GM23338 (cell line): ENCODE data around the gene ROBO1. TPM values are rescaled to one million over a fixed set of nuclear protein-coding genes. Genes with fewer than 3 reads are reported as not detected.

Source experiments
- ATAC-seq: fragments of 200-7000 bp; cut with Tn5 transposase; 3 replicates; pipeline ENCODE4 v1.9.1; 2020
- DNase-seq: peaks from one replicate; pipeline ENCODE4 v3.0.0-alpha.2; 2015; ENCODE audit warnings: low spot score
- H2AFZ ChIP-seq: fragments of 200-600 bp; sonication (generic); 2 replicates; pipeline ENCODE4 v1.8.0; 2016; ENCODE audit warnings: antibody characterized with exemption, mild to moderate bottlenecking, moderate library complexity
- H3F3A ChIP-seq: fragments of 200-600 bp; sonication (generic); replicated peaks from 2 replicates; pipeline ENCODE4 v1.8.0; 2017; ENCODE audit warnings: antibody characterized with exemption, mixed run types, low read depth
- H3K27ac ChIP-seq: fragments of 200-600 bp; sonication (generic); 2 replicates; pipeline ENCODE4 v1.6.1; 2016; ENCODE audit warnings: low read depth
- H3K27me3 ChIP-seq: fragments of 200-600 bp; sonication (generic); 2 replicates; pipeline ENCODE4 v1.8.0; 2016; ENCODE audit warnings: mild to moderate bottlenecking, mixed run types, moderate library complexity; ENCODE audit not compliant: insufficient read depth
- H3K36me3 ChIP-seq: fragments of 200-600 bp; sonication (generic); 2 replicates; pipeline ENCODE4 v1.8.0; 2016; ENCODE audit warnings: mild to moderate bottlenecking; ENCODE audit not compliant: insufficient read depth
- H3K4me1 ChIP-seq: fragments of 200-600 bp; sonication (generic); 2 replicates; pipeline ENCODE4 v1.8.0; 2016; ENCODE audit warnings: mild to moderate bottlenecking, moderate library complexity; ENCODE audit not compliant: insufficient read depth
- H3K4me2 ChIP-seq: fragments of 200-600 bp; sonication (generic); 2 replicates; pipeline ENCODE4 v1.7.1; 2017; ENCODE audit warnings: mixed run types
- H3K4me3 ChIP-seq: fragments of 200-600 bp; sonication (generic); 2 replicates; pipeline ENCODE4 v1.6.1; 2016; ENCODE audit warnings: mixed run types
- H3K79me2 ChIP-seq: fragments of 200-600 bp; sonication (generic); replicated peaks from 2 replicates; pipeline ENCODE4 v1.8.0; 2017; ENCODE audit warnings: mild to moderate bottlenecking; ENCODE audit not compliant: insufficient read depth
- H3K9me2 ChIP-seq: fragments of 200-600 bp; sonication (generic); 2 replicates; pipeline ENCODE4 v1.8.0; 2017; ENCODE audit not compliant: insufficient read depth
- H4K20me1 ChIP-seq: fragments of 200-600 bp; sonication (generic); replicated peaks from 2 replicates; pipeline ENCODE4 v1.8.0; 2017; ENCODE audit warnings: mild to moderate bottlenecking; ENCODE audit not compliant: insufficient read depth
- H3K27ac Mint-ChIP-seq: 2 replicates; pipeline ENCODE4 v1.8.0; 2020; ENCODE audit warnings: inconsistent platforms, mild to moderate bottlenecking, moderate library complexity, mixed read lengths
- H3K27me3 Mint-ChIP-seq: 3 replicates; pipeline ENCODE4 v1.8.0; 2022; ENCODE audit warnings: low read depth, mild to moderate bottlenecking, moderate library complexity, mixed read lengths, inconsistent platforms; ENCODE audit not compliant: insufficient read depth, poor library complexity
- H3K36me3 Mint-ChIP-seq: 3 replicates; pipeline ENCODE4 v1.8.0; 2021; ENCODE audit warnings: low read depth, mild to moderate bottlenecking, inconsistent platforms, moderate library complexity, mixed read lengths
- H3K4me1 Mint-ChIP-seq: 3 replicates; pipeline ENCODE4 v1.8.0; 2020; ENCODE audit warnings: mild to moderate bottlenecking, inconsistent platforms, mixed read lengths
- H3K4me3 Mint-ChIP-seq: 3 replicates; pipeline ENCODE4 v1.8.0; 2021; ENCODE audit warnings: moderate library complexity, mild to moderate bottlenecking, inconsistent platforms, mixed read lengths
- H3K9me3 Mint-ChIP-seq: 3 replicates; pipeline ENCODE4 v1.8.0; 2020; ENCODE audit warnings: moderate library complexity, mild to moderate bottlenecking, inconsistent platforms, mixed read lengths
- CREB1 ChIP-seq: fragments of 250-450 bp; sonication (Bioruptor Pico); IDR thresholded peaks from 2 replicates; pipeline ENCODE4 v1.5.0; 2020; ENCODE audit warnings: low read depth, mild to moderate bottlenecking, moderate library complexity
- CTCF ChIP-seq, 2 experiments: fragments of 200-600 bp in 1 of 2; sonication (generic) in 1 of 2; conservative IDR thresholded peaks; 2 replicates each; pipeline versions ENCODE4 v1.5.1 to v1.6.1; 2016 to 2017; ENCODE audit warnings: antibody characterized with exemption in 2 of 2, low read depth in 2 of 2, mild to moderate bottlenecking in 2 of 2, moderate library complexity in 1 of 2
- ETS1 ChIP-seq: IDR thresholded peaks from 2 replicates; pipeline ENCODE4 v1.6.1; 2016; ENCODE audit warnings: antibody characterized with exemption
- EZH2 ChIP-seq: fragments of 200-600 bp; sonication (generic); IDR thresholded peaks from one replicate; pipeline ENCODE4 v1.8.0; 2017; ENCODE audit warnings: antibody characterized with exemption, mild to moderate bottlenecking, low read depth; ENCODE audit not compliant: unreplicated experiment
- EZH2phosphoT487 ChIP-seq: fragments of 200-600 bp; sonication (generic); IDR thresholded peaks from one replicate; pipeline ENCODE4 v1.8.1; 2018; ENCODE audit warnings: antibody characterized with exemption; ENCODE audit not compliant: unreplicated experiment
- JUNB ChIP-seq: IDR thresholded peaks from one replicate; pipeline ENCODE4 v1.6.1; 2016; ENCODE audit warnings: antibody characterized with exemption; ENCODE audit not compliant: unreplicated experiment
- POLR2AphosphoS5 ChIP-seq: IDR thresholded peaks from 2 replicates; pipeline ENCODE4 v1.6.1; 2016; ENCODE audit warnings: antibody characterized with exemption, low read depth
- ZNF462 ChIP-seq: fragments of 250-450 bp; sonication (Bioruptor Pico); IDR thresholded peaks from 2 replicates; pipeline ENCODE4 v1.5.0; 2020; ENCODE audit warnings: mild to moderate bottlenecking, moderate library complexity
- polyA plus RNA-seq: library from polyadenylated mRNA; unstranded; fragments of >200 nt; fragmentation: Nextera tagmentation; extraction: Ambion mirVana; gene quantifications from 2 replicates; pipeline ENCODE4 v1.2.1, GENCODE V29; 2016
- total RNA-seq: library from RNA; depleted of rRNA; stranded (reverse); fragments of >200 nt; shearing (Covaris generic); gene quantifications from 2 replicates; pipeline ENCODE4 v1.2.3, GENCODE V29; 2014

ROBO1 gene
- total and polyA plus RNA-seq, 2 experiments from 2014 or later, result 19.2 to 78.3 TPM

- TF ChIP-seq ZNF462 (CRISPR knock-in tag) (no peak), POLR2AphosphoS5 (no peak), CTCF (conservative IDR thresholded peaks at IDR 0.05; ENCODE audit: low read depth in 2 of 2) (no peak), EZH2phosphoT487 (no peak)
Measured at GRCh38 chr3:79534727-79535126, 233.1 kb downstream of the ROBO1 start (continued).

- Histone ChIP-seq H3K79me2 (no peaks in the 10 kb centered on the region), H3K36me3 (no peaks in the 10 kb centered on the region), H3K4me2 (no peak overlapping the region), H3K9me2 (no peaks in the 10 kb centered on the region), H3K27ac (no peak overlapping the region), H4K20me1 (no peaks in the 10 kb centered on the region), H2AFZ (no peak overlapping the region), H3F3A (no peaks in the 10 kb centered on the region), H3K4me1 (peaks cover 5% of the 10 kb centered on the region; the same call in 1 of the 2 replicates), H3K27me3 (no peaks in the 10 kb centered on the region), H3K4me3 (no peak overlapping the region)
- Mint-ChIP-seq H3K9me3 (no peaks in the 10 kb centered on the region), H3K36me3 (no peaks in the 10 kb centered on the region), H3K27ac (no peak overlapping the region), H3K4me3 (no peak overlapping the region), H3K27me3 (no peaks in the 10 kb centered on the region), H3K4me1 (peaks cover 6% of the 10 kb centered on the region)
- ATAC-seq (no peak), DNase-seq (peak; percentile 11)
- TF ChIP-seq JUNB (no peak), CREB1 (CRISPR knock-in tag) (no peak), CTCF (conservative IDR thresholded peaks at IDR 0.05; ENCODE audit: low read depth in 2 of 2) (no peak), EZH2phosphoT487 (no peak), ETS1 (no peak), EZH2 (no peak)
Measured at GRCh38 chr3:79531566-79532295, 236.1 kb downstream of the ROBO1 start.
